ENCODE measurements around the gene PKHD1.

Gene PKHD1

DNA sequence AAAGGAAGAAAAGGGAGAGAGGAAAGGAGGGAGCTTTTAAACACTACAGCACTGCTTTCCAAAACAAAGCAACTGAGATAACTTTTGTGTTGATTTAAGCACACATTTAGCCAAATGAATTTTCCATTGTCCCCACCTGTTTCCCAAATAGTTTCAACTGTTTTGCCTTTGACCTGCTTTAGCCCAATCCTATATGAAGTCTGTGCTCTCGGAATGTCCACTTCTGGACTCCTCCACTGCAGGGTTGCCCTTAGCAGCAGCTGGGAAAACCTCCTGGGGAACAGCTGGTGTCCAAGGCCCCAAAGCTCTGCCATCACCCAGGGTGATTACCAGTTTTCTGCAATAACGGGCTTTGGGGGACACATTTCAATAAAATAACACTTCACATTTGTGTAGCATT lies 44.9 kb upstream of the PKHD1 start:
- no peak for DNase-seq (ENCODE audit: low spot score)
- in situ Hi-C loops (cut with MboI; ENCODE audit: low pct_unique_long_range_greater_than_20kb, low sequenced_read_pairs, unreplicated experiment) = no loop called here
- TF ChIP-seq CTCF (IDR thresholded peaks at IDR 0.05; ENCODE audit: extremely low read depth, insufficient read depth, missing control alignments) = no peak

DNA sequence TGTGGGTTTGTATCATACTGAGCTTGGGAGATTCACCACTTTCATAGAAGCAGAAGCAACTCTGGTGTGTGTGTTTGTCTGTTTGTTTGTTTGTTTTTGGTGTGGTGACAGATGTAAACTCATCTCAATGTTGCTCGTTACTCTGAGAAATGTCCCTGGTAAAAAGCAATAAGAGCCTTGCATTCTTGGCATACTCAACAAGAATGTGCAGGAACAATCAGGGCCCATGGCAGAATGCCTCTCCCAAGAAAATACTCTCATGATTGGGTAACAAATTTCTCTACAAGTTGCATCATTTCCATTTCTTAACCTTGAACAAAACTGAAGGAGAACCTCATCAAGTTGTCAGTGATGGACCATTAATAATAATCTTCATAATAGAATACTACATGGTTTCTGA lies 43.0 kb upstream of the PKHD1 start:
- in situ Hi-C loops (cut with MboI; ENCODE audit: low pct_unique_long_range_greater_than_20kb, low sequenced_read_pairs, unreplicated experiment) = no loop called here
- DNase-seq (ENCODE audit: low spot score) = no peak
- TF ChIP-seq CTCF (IDR thresholded peaks at IDR 0.05; ENCODE audit: extremely low read depth, insufficient read depth, missing control alignments) = no peak

- no peak for TF ChIP-seq CTCF (IDR thresholded peaks at IDR 0.05; ENCODE audit: extremely low read depth, insufficient read depth, missing control alignments)
- in situ Hi-C loops (cut with MboI; ENCODE audit: low pct_unique_long_range_greater_than_20kb, low sequenced_read_pairs, unreplicated experiment) = no loop called here
- DNase-seq (ENCODE audit: low spot score) = no peak
These were observed 40.5 kb upstream of the PKHD1 start for GRCh38 chr6:52127957-52128356.

- in situ Hi-C loops (cut with MboI; ENCODE audit: low pct_unique_long_range_greater_than_20kb, low sequenced_read_pairs, unreplicated experiment) = no loop called here
- no peak for TF ChIP-seq CTCF (IDR thresholded peaks at IDR 0.05; ENCODE audit: extremely low read depth, insufficient read depth, missing control alignments)
- no peak for DNase-seq (ENCODE audit: low spot score)
These were observed 38.8 kb upstream of the PKHD1 start for GRCh38 chr6:52126231-52126630.

- TF ChIP-seq CTCF (IDR thresholded peaks at IDR 0.05; ENCODE audit: extremely low read depth, insufficient read depth, missing control alignments) = no peak
- DNase-seq (ENCODE audit: low spot score) = no peak
- in situ Hi-C loops (cut with MboI; ENCODE audit: low pct_unique_long_range_greater_than_20kb, low sequenced_read_pairs, unreplicated experiment) = no loop called here
These were observed 38.2 kb upstream of the PKHD1 start for GRCh38 chr6:52125572-52125971.

- DNase-seq (ENCODE audit: low spot score) = no peak
- in situ Hi-C loops (cut with MboI; ENCODE audit: low pct_unique_long_range_greater_than_20kb, low sequenced_read_pairs, unreplicated experiment) = no loop called here
- TF ChIP-seq CTCF (IDR thresholded peaks at IDR 0.05; ENCODE audit: extremely low read depth, insufficient read depth, missing control alignments) = no peak
These were observed 37.7 kb upstream of the PKHD1 start for GRCh38 chr6:52125139-52125538.
